ENCODE results near the gene SURF6.
"Not testable (repeated sequence)": the region's sequence is repeated elsewhere in the genome, so short reads cannot be mapped to it uniquely, and the experiment has no call there.

SURF6 gene

DNA sequence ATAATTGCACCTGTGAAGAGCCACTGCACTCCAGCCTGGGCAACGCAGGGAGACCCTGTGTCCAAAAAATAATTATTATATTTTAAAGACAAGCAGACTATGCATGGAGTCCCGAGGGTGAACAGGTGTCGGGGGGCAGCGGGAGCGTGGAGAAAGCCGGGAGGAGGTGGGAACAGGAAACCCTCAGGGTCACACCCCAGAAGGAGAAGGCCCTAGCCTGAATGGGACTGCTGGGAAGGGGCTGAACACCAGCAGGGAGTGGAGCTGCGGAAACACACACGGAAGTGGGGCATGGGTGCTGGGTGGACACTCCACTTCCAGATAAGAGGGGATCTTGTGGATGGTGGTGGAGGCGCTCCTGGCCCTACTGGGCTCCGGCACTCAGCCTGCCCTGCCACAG is 12.8 kb downstream of the SURF6 start:
- DNase-seq = no peak

DNA sequence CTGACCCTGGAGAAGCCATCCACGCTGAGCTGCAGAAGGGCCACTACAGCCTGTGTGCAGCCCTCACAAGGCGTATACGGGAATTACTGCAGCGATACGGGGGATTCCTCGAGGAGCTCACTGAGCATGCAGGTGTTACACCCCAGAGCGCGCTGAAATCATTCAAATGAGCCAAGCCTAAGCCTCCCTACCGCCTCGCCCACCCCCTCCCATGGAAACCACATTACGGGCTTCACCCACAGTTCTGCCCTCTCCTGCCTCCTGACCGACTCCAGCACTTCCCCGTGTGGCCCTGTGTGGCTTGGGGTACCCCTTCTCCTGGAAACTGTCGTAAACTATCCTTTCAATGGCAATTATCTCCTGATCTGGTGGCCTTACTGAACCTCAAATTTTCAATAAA is 13.3 kb downstream of the SURF6 start:
- DNase-seq = no peak

DNA sequence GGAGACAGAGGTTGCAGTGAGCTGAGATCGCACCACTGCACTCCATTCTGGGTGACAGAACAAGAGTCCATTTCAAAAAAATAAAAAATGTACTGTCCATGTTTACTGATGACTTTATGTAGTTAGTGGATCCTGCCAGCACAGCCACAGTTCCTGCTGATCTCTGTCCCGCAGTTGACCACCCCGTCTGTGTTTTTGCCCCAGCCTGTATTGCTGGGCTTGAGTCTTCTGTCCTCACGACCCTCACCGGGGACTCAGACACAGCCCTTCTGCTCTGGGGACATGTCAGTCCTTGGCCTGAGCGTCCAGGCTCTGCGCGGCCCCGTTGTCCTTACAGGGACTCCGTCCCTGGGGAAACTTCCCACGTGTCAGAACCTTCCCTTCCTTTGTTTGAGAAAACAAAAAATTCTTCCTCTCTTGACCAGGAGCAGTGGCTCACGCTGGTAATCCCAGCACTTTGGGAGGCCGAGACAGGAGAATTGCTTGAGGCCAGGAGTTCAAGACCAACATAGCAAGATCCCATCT is 14.5 kb downstream of the SURF6 start:
- DNase-seq = no peak

DNA sequence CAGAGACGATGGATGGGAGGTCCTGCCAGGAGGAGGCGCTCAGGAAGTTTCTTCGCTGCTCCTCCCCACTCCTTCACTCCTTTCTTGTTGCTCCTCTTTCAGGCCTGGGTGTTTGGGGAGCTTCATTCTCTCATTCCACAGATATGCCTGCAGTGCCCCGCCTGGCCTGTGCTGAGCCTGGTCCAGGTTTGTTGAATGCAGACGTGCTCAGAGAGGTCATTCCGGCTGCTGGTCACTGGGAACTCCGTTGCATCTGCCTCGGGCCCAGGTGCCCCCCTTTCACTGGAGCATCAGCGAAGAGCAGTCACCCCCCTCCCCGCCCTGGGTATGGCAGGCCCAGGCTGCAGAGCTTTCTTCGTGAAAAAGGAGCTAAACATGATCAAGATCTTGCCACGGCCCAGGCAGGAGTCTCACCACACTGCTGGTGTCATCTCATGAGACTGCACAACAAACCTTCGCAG is 15.5 kb downstream of the SURF6 start:
- no peak for DNase-seq

DNA sequence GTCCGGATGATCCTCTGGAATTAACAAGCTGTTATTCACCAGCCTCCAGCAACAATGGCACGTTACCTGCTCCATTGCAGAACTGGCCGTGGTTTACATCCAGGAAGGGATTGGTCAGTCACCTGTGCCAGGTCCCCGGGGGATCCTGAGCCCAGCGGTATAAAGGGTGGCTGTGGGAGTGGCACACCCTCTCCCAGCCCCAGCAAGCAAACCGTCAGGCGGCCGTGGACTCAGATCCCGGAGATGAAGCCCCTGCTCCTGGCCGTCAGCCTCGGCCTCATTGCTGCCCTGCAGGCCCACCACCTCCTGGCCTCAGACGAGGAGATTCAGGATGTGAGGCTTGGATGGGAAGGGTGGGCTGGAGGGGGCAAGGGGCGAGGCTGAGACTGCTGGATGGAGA is 18.4 kb downstream of the SURF6 start:
- not testable (repeated sequence) for DNase-seq

DNA sequence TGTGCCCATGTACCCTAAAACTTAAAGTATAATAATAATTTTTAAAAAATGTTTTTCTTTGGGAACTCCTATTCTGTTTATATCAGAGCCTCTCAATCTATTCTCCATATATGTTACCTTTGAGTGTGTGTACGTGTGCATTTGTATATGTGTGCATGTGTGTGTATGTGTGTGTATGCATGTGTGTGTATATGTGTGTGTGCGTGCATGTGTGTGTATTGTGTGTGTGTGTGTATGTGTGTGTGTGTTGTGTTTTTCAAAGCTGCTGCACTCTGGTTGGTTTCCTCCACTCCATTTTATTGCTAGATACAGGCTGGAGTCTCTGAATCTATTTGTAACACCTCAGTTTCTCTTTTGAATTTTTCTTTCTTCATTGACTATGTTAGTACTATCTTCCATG is 20.0 kb downstream of the SURF6 start:
- no peak for DNase-seq

DNA sequence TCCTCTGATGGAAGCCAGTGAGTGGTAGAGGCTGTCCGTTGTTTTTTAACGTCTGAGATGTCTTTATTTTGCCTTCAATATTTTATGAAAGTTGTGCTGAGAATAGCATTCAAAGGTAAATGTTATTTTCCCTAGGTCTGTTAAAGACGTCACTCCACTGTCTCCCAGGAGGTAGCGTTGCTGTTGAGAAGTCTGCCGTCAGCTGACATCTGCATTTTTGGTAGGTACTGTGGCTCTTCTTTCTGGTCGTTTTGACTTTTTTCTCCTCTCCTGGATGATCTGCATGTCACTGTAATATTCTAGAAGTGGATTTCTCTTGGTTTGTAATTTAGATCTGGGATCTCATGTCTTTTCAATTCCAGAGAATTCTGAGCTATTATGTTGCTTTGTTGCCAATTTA is 26.4 kb downstream of the SURF6 start:
- no peak for DNase-seq

DNA sequence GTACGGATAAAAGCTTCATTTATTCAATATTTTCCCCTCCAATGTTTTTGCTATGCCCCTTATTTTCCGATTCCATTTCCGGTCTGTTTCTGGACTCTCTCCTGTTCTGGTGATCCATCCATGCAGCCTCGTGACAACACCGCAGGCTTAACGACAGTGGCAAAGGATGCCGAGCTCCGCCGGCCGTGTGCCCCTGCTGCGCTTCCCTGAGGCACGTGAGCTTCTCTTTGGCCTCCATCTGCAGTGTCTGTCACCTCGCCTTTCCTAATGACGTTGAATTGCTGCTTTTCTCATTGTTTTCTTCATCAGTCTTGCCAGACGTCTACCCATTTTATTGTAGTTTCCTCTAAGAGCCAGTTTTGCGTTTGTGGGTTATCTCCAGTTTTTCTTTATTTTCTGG is 28.7 kb downstream of the SURF6 start:
- no peak for DNase-seq

DNA sequence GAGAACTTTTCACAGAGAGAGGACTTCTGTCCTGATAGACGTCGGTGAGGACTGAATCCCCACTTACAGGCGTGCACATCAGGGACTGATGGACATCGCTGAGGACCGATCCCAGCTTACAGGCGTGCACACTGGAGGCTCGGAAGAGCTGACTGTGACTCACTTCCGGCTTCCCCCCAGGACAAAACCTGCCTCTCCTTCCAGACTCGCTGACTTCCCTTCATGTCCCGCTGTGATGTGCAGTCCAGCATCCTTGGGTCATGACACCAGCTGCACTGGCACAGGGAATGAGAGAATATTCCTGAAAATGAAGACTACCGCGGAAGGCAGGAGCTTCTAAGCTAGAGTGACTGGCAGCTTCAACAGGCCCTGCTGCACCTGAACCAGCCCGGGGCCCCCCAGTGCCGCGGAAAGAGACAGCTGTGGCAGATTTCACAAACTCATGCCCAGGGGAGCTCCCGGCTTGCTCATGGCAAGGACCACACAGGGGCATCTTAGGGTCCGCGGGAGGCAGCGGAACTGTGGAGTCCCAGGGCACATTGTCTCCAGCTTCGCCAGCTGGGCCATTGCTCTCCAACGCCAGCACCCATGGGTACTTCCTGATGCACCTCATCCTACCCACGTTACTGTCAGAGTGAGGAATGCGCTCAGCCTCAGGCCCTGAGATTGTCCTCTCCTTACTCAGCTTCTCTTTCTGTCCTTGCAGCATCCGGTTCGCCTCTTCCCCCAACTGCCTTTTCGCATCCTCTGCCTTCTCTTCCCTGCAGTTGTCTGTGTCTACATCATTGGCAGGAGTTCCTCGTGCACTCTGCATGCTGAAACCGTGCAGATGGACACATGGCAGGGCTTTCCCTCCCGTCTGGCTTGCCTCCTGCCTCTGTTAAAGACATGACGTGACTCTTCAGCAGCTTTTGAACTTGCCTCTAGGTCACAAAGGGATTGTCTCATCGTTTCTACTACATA is 29.5 kb downstream of the SURF6 start:
- DNase-seq = no peak

DNA sequence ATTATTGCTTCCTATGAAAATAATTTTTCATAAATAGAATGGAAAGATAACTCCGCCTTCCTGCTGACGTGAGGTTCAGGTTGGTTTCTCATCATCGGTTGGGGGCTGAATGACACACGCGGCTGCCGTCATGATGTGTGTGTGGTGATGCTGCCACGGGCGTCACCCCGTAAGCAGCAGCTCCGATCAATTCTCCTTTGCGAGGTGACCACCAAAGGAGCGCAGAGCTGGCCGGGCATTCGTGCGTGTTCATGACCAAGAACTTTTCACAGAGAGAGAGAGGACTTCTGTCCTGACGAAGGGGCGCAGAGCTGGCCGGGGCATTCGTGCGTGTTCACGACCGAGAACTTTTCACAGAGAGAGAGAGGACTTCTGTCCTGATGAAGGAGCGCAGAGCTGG is 30.3 kb downstream of the SURF6 start:
- no peak for DNase-seq

DNA sequence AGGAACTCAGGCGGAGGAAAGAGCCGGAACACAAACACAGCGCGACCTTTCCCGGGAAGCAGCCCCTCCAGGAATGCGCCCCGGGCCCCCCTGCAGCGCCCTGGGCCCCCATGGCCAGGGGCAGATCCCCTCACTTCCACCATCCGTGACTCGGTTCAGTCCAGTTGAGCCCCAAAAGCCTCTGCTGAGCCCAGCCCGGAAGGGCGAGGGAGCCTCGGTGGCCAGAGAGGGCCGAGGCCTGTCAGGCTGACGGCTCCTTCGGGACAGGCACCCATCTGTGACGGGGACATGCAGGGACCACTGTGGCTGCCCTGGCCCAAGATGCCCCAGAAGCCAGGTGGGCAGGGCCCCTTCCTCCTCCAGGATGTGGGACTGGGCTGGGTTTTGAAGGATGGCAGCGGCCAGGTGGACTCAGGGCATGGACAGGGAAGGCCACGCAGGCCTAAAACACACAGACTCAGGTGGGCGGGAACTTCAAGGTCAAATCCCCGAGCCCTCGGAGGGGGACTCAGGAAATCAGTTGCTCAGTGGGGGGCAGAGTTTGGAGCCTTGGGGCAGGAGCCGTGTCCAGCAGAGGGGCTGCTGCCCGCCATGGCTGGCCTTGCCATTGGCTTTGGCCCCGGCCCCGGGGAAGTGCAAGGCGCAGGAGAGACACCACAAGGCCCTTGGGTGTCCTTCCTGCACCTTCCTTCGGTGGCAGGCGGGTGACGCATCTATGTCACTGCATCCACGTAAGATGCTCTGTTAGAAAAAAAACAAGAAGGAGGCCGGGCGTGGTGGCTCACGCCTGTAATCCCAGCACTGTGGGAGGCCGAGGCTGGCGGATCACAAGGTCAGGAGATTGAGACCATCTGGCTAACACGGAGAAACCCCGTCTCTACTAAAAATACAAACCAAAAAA is 31.3 kb downstream of the SURF6 start:
- no peak for DNase-seq

DNA sequence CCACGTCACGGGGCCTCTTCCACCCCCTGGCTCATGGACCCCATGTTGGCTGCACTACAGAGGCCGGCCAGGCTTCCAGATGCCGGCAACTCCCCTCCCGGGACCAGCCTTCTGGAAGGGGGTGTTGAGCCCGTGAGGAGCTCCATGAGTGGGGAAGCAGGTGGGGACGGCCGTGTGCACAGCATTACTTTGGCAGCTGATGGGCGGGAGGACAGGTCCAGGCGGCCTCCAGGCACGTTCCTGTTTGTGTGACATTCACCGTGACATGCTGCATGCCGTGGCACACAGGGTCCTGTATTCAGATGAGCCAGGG is 31.9 kb downstream of the SURF6 start:
- DNase-seq = no peak

DNA sequence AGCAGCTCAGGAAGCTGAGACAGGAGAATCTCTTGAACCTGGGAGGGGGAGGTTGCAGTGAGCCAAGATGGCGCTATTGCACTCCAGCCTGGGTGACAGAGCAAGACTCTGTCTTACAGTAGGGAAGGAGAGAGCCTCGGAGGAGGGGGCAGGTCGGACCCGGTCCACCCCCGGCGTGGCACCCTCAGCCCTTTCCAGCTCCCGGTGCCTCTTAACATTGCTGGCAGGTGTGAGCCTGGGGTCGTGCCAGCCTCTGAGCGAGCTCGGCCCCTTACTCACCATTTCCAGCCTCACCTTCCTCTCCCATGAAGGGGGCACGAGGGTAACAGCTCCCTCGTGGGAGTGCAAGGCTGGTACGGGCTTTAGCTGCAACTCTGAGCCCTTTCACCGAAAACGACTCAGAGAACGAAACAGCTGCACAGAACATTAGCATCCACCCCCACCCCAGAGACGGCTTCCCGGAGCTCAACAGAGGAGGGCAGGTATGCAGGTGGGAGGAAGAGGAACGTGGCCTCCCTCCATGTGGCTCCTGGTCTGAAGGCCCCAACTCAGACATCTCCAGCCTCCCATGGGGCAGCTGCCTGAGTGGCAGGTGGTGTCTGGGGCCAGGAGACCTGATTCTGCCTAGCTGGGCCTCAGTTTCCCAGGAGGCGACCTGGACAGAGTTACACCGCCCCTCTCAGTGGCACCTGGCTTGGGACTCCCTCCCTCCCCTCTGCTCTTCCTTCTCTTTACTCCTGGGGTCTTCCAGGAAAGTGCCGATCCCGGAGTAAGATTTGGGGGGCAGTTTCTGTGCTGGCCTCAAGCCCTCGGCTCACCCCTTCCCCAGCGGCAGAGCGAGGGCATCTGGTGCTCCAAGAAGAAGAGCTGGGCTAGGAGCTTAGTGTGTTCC is 32.5 kb downstream of the SURF6 start:
- no peak for DNase-seq

DNA sequence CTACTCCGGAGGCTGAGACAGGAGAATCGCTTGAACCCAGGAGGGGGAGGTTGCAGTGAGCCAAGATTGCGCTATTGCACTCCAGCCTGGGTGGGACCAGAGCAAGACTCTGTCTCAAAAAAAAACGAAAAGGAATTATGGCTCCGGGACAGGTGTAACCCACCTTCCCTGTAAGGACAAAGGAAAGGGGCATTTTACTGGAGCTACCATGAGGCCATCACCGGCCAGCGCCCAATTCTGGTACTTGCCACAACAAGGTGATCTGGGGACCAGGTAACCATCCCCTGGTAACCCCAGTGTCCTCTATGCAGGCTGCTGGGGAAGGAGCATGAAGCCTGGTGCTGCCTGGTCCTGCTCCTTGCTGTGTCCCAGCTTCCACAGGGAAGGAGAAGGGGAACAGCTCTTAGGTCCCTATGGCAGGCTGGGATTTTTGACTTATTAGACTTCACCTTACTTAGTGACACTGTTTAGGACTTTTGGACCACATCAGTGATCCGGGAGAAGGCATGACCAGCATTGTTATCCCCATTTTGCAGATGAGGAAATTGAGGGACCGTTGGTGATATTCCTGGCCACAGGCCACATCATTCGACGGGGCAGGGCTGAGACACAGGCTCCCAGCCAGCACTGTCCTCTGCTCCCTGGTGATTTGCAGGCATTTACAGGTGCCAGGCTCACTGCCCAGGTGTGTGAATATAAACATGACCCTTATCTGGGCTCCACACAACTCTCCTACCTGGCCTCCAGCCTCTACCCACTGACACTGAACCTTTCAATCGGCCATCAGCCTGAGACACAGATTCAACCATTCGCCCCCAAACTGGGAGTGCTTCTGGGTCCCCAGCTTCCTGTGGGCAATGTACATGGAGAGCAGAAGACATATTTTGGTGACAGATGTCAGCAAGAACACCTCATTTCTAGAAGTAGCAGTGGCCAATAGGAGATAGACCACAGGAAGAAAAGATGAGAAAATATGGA is 34.4 kb downstream of the SURF6 start:
- no peak for DNase-seq

DNA sequence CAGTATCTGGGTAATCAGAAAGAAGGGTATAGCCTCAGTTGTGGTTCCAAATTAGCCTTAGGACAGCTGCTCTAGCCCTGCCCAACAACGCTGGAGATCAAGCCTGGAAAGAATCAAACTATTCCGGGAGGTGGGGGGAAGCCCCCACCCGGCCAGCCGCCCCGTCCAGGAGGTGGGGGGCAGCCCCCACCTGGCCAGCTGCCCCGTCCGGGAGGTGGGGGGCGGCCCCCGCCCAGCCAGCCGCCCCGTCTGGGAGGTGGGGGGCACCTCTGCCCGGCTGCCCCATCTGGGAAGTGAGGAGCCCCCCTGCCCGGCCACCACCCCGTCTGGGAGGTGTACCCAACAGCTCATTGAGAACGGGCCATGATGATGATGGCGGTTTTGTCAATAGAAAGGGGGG is 36.0 kb downstream of the SURF6 start:
- not testable (repeated sequence) for DNase-seq

DNA sequence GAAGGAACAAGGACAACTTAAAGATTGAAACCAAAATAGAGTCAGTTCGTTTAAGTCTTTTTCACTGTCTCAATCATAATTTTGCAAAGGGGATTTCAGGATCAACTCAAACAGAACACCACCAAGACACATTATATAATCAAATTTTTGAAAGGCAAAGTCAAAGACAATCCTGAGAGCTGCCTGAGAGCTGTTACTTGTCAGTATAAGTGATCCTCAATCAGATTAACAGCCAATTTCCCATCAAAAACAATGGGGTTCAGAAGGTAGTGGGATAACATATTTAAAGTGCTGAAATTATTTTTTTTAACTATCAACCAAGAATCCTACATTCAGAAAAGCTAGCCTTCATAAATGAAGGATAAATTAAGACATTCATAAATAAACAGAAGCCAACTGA is 41.7 kb downstream of the SURF6 start:
- no peak for DNase-seq

DNA sequence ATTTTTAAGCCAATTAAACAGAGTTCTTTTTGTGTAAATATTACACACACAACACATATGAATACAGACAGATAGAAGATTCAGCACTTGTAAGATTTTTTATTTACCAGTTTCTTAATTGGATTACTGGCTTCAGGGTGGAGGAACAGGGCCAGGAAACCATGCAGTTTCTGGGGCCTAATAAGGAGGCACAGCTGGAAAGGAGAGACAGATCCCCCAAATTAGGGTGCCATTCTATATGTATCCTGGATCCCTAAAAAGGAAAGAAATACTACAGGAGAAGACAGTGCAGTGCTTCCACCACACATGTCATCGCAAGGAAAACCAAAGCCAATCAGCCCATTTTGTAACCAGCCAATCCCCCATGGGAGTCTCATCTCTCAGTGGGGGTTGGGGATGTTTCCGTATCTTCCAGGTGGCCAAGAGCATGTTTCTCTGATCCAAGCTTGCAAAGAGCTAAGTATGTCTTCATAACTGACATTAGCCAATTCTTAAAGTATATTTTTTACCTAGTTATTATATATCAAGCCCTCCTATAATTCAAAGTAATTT is 45.2 kb downstream of the SURF6 start:
- no peak for DNase-seq

DNA sequence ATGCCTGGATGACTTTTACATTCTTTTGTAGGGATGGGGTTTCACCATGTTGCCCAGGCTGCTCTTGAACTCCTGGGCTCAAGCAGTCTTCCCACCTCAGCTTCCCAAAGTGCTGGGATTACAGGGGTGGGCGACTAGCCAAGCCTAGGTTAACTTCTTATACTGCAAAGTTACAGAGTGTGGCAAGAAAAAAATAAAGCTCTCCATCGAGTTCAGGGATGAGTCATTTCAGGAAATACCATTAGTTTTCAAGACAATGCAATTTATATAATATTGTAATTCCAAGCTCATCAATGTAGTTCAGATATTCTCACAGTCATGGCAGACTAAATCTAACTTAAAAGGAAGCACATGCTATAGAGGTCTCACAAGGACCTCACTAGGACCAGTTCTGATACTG is 49.5 kb downstream of the SURF6 start:
- no peak for DNase-seq

DNA sequence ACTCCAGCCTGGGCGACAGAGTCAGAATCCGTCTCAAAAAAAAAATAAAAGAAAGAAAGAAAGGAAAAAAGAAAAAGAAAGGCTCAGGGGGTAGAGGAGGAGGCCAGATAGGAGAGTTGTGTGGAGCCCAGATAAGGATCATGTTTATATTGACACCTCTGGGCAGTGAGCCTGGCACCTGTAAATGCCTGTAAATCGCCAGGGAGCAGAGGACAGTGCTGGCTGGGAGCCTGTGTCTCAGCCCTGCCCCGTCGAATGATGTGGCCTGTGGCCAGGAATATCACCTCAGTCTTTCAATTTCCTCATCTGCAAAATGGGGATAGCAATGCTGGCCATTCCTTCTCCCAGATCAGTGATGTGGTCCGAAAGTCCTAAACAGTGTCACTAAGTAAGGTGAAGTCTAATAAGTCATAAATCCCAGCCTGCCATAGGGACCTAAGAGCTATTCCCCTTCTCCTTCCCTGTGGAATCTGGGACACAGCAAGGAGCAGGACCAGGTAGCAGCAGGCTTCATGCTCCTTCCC is 50.7 kb downstream of the SURF6 start:
- no peak for DNase-seq

DNA sequence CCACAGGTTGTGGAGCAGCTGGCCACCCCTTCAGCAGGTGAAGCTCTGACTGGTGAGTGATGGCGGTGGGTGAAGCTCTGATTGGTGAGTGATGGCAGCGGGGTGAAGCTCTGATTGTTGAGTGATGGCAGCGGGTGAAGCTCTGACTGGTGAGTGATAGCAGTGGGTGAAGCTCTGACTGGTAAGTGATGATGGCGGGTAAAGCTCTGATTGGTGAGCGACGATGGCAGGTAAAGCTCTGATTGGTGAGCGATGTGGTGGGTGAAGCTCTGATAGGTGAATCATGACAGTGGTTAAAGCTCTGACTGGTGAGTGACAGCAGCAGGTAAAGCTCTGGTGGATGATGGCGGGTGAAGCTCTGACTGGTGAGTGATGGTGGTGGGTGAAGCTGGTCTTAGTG is 51.6 kb downstream of the SURF6 start:
- DNase-seq = no peak
